Duodenal mucosa (tissue), 2 donors: ENCODE data around the gene TEKTIP1.
"Not testable (repeated sequence)": the region's sequence is repeated elsewhere in the genome, so short reads cannot be mapped to it uniquely, and the experiment has no call there.

Experiments
- H3K27ac ChIP-seq: one replicate; pipeline ENCODE4 v1.7.0; 2013; ENCODE audit warnings: low read depth, low read length
- H3K27me3 ChIP-seq, 2 donors: one replicate each; pipeline ENCODE4 v1.7.0; 2013; ENCODE audit warnings: low read length in 2 of 2, control low read depth in 1 of 2; ENCODE audit not compliant: insufficient read depth in 2 of 2, control insufficient read depth in 1 of 2
- H3K36me3 ChIP-seq, 2 donors: one replicate each; pipeline ENCODE4 v1.7.0; 2013; ENCODE audit warnings: low read length in 2 of 2, control low read depth in 1 of 2; ENCODE audit not compliant: insufficient read depth in 2 of 2, control insufficient read depth in 1 of 2
- H3K4me1 ChIP-seq, 2 donors: one replicate each; pipeline ENCODE4 v1.7.0; 2013; ENCODE audit warnings: low read length in 2 of 2, control low read depth in 1 of 2; ENCODE audit not compliant: insufficient read depth in 2 of 2, control insufficient read depth in 1 of 2
- H3K4me3 ChIP-seq, 2 donors: one replicate each; pipeline ENCODE4 v1.7.0; 2013; ENCODE audit warnings: low read length in 2 of 2, low read depth in 1 of 2
- H3K9ac ChIP-seq, 2 donors: one replicate each; pipeline ENCODE4 v1.7.0; 2013; ENCODE audit warnings: low read length in 2 of 2, low read depth in 1 of 2
- H3K9me3 ChIP-seq, 2 donors: one replicate each; pipeline ENCODE4 v1.7.0; 2013; ENCODE audit warnings: low read length in 2 of 2, control low read depth in 1 of 2; ENCODE audit not compliant: control insufficient read depth in 1 of 2

The TEKTIP1 gene

GRCh38 chr19:3575260-3575741 lies 36.3 kb downstream of the TEKTIP1 start:
- peaks cover 0 to 10% of the 10 kb centered on the region in 2 donors for H3K36me3 ChIP-seq
- H3K9ac ChIP-seq: no peak overlapping the region
- no peaks in the 10 kb centered on the region for H3K27me3 ChIP-seq
- no peaks in the 10 kb centered on the region for H3K9me3 ChIP-seq
- H3K4me3 ChIP-seq: no peak overlapping the region
- no peak overlapping the region for H3K27ac ChIP-seq
- peaks cover 19 to 26% of the 10 kb centered on the region in 2 donors for H3K4me1 ChIP-seq

GRCh38 chr19:3575949-3576673 lies 37.1 kb downstream of the TEKTIP1 start:
- H3K9ac ChIP-seq: peak overlapping the region; percentile 25 to 51
- peak overlapping the region; percentile 57 to 61 for H3K4me3 ChIP-seq
- peak overlapping the region; percentile 25 for H3K27ac ChIP-seq

GRCh38 chr19:3576696-3577443 lies 37.9 kb downstream of the TEKTIP1 start:
- Histone ChIP-seq H3K9me3 (no peaks in the 10 kb centered on the region), H3K9ac (peak overlapping the region; percentile 25 to 51), H3K27me3 (no peaks in the 10 kb centered on the region), H3K4me1 (peaks cover 16 to 24% of the 10 kb centered on the region in 2 donors), H3K27ac (peak overlapping the region; percentile 25), H3K4me3 (peak overlapping the region; percentile 57 to 61), H3K36me3 (peaks cover 0 to 10% of the 10 kb centered on the region in 2 donors)

More at GRCh38 chr19:3575949-3576673, 37.1 kb downstream of the TEKTIP1 start:
- Histone ChIP-seq H3K9me3 (no peaks in the 10 kb centered on the region), H3K4me1 (peaks cover 19 to 26% of the 10 kb centered on the region in 2 donors), H3K36me3 (peaks cover 0 to 10% of the 10 kb centered on the region in 2 donors), H3K27me3 (no peaks in the 10 kb centered on the region)

GRCh38 chr19:3577723-3578344 lies 38.9 kb downstream of the TEKTIP1 start:
- no peak overlapping the region for H3K4me3 ChIP-seq
- peaks cover 11 to 19% of the 10 kb centered on the region in 2 donors for H3K4me1 ChIP-seq
- no peak overlapping the region for H3K9ac ChIP-seq
- H3K27me3 ChIP-seq: no peaks in the 10 kb centered on the region
- H3K36me3 ChIP-seq: peaks cover 0 to 10% of the 10 kb centered on the region in 2 donors
- H3K9me3 ChIP-seq: no peaks in the 10 kb centered on the region
- no peak overlapping the region for H3K27ac ChIP-seq

GRCh38 chr19:3578390-3578789 lies 39.4 kb downstream of the TEKTIP1 start:
- Histone ChIP-seq H3K9ac (no peak overlapping the region), H3K4me3 (no peak overlapping the region), H3K36me3 (peaks cover 0 to 10% of the 10 kb centered on the region in 2 donors), H3K27ac (no peak overlapping the region), H3K27me3 (no peaks in the 10 kb centered on the region), H3K9me3 (no peaks in the 10 kb centered on the region), H3K4me1 (peaks cover 11 to 18% of the 10 kb centered on the region in 2 donors)

GRCh38 chr19:3580156-3580934 lies 41.4 kb downstream of the TEKTIP1 start:
- Histone ChIP-seq H3K27ac (peak overlapping the region; percentile 58), H3K9me3 (no peaks in the 10 kb centered on the region), H3K36me3 (peaks cover 0 to 5% of the 10 kb centered on the region in 2 donors), H3K4me3 (no peak overlapping the region), H3K27me3 (no peaks in the 10 kb centered on the region), H3K9ac (no peak overlapping the region), H3K4me1 (peaks cover 11% of the 10 kb centered on the region in 2 donors)

GRCh38 chr19:3581792-3582191 lies 42.8 kb downstream of the TEKTIP1 start:
- H3K36me3 ChIP-seq, H3K9me3 ChIP-seq, H3K4me3 ChIP-seq, H3K27ac ChIP-seq, H3K27me3 ChIP-seq, H3K4me1 ChIP-seq, H3K9ac ChIP-seq: not testable (repeated sequence)

GRCh38 chr19:3584036-3584802 lies 45.2 kb downstream of the TEKTIP1 start:
- not testable (repeated sequence) for H3K4me1 ChIP-seq, H3K9me3 ChIP-seq, H3K9ac ChIP-seq, H3K36me3 ChIP-seq, H3K27me3 ChIP-seq, H3K27ac ChIP-seq, H3K4me3 ChIP-seq
